ENCODE data around the gene ANO7. TPM values are rescaled to one million over a fixed set of nuclear protein-coding genes. Genes with fewer than 3 reads are reported as not detected.

Gene ANO7
- total RNA-seq: under 1 TPM; 0.53 to 0.91 TPM

GRCh38 chr2:241188361-241189092, at the start of gene ANO7:
Gene ANO7, plus strand, starts transcription at chr2:241188677. Its CDS starts 1,387 bp downstream, at chr2:241190064.
- H3K36me3 Mint-ChIP-seq (ENCODE audit: low read depth): no peaks in the 10 kb centered on the region
- H3K27ac Mint-ChIP-seq: no peak within 1 kb of the TSS
- no peaks in the 10 kb centered on the region for H3K4me1 Mint-ChIP-seq
- H3K9me3 Mint-ChIP-seq: no peaks in the 10 kb centered on the region
- ChIA-PET POLR2A (no interaction called here), CTCF (no interaction called here)
- no peak within 1 kb of the TSS for H3K4me3 Mint-ChIP-seq
- no peaks in the 10 kb centered on the region for H3K27me3 Mint-ChIP-seq
- no peak for DNase-seq

- peaks cover 25% of the 10 kb centered on the region for H3K36me3 Mint-ChIP-seq (ENCODE audit: low read depth)
- H3K27ac Mint-ChIP-seq: no peak overlapping the region
- H3K27me3 Mint-ChIP-seq: no peaks in the 10 kb centered on the region
- ChIA-PET POLR2A (interaction anchor here (1.0 to 1.3 kb wide), 2 partner anchors 9 to 16 kb away, joined by 3 to 4 read pairs; partner anchors contain the start of gene PASK), CTCF (no interaction called here)
- DNase-seq: no peak
- H3K4me1 Mint-ChIP-seq: no peaks in the 10 kb centered on the region
- H3K4me3 Mint-ChIP-seq: no peak overlapping the region
- H3K9me3 Mint-ChIP-seq: no peaks in the 10 kb centered on the region
Measured at GRCh38 chr2:241139531-241140444, 48.7 kb upstream of the ANO7 start.

- DNase-seq: no peak
- ChIA-PET CTCF (no interaction called here), POLR2A (no interaction called here)
- Mint-ChIP-seq H3K27ac (no peak overlapping the region), H3K4me1 (no peaks in the 10 kb centered on the region), H3K9me3 (no peaks in the 10 kb centered on the region), H3K36me3 (ENCODE audit: low read depth) (peaks cover 25% of the 10 kb centered on the region), H3K27me3 (no peaks in the 10 kb centered on the region), H3K4me3 (no peak overlapping the region)
Measured at GRCh38 chr2:241140445-241140840, 48.0 kb upstream of the ANO7 start.

- H3K27me3 Mint-ChIP-seq: no peaks in the 10 kb centered on the region
- peaks cover 18% of the 10 kb centered on the region for H3K36me3 Mint-ChIP-seq (ENCODE audit: low read depth)
- H3K4me3 Mint-ChIP-seq: no peak overlapping the region
- no peak overlapping the region for H3K27ac Mint-ChIP-seq
- ChIA-PET CTCF (no interaction called here), POLR2A (no interaction called here)
- H3K9me3 Mint-ChIP-seq: no peaks in the 10 kb centered on the region
- no peak for DNase-seq
- H3K4me1 Mint-ChIP-seq: no peaks in the 10 kb centered on the region
Measured at GRCh38 chr2:241141214-241141770, 47.2 kb upstream of the ANO7 start.

- no peak for DNase-seq
- ChIA-PET CTCF (no interaction called here), POLR2A (interaction anchor here (1.3 kb wide), 1 partner anchor 9 kb away, joined by 4 read pairs; the partner anchor contains the start of gene PPP1R7)
- H3K27ac Mint-ChIP-seq: no peak overlapping the region
- H3K9me3 Mint-ChIP-seq: no peaks in the 10 kb centered on the region
- H3K36me3 Mint-ChIP-seq (ENCODE audit: low read depth): peaks cover 17% of the 10 kb centered on the region
- H3K4me1 Mint-ChIP-seq: no peaks in the 10 kb centered on the region
- no peaks in the 10 kb centered on the region for H3K27me3 Mint-ChIP-seq
- H3K4me3 Mint-ChIP-seq: no peak overlapping the region
Measured at GRCh38 chr2:241142063-241142462, 46.4 kb upstream of the ANO7 start.

- Mint-ChIP-seq H3K27me3 (no peaks in the 10 kb centered on the region), H3K27ac (no peak overlapping the region), H3K9me3 (no peaks in the 10 kb centered on the region), H3K36me3 (ENCODE audit: low read depth) (peaks cover 17% of the 10 kb centered on the region), H3K4me3 (no peak overlapping the region), H3K4me1 (peaks cover 1% of the 10 kb centered on the region)
- ChIA-PET POLR2A (interaction anchor here (0.8 to 1.3 kb wide), 2 partner anchors 8 to 40 kb away, joined by 3 to 4 read pairs; partner anchors contain the start of genes MTERF4 and PPP1R7), CTCF (no interaction called here)
- no peak for DNase-seq
Measured at GRCh38 chr2:241142593-241142992, 45.9 kb upstream of the ANO7 start.

- ChIA-PET POLR2A (interaction anchor here (1.2 kb wide), 1 partner anchor 9 kb away, joined by 3 read pairs; no protein-coding TSS in a partner anchor), CTCF (no interaction called here)
- H3K4me1 Mint-ChIP-seq: peaks cover 22% of the 10 kb centered on the region
- no peak overlapping the region for H3K27ac Mint-ChIP-seq
- no peak for DNase-seq
- H3K36me3 Mint-ChIP-seq (ENCODE audit: low read depth): peaks cover 11% of the 10 kb centered on the region
- no peaks in the 10 kb centered on the region for H3K27me3 Mint-ChIP-seq
- no peak overlapping the region for H3K4me3 Mint-ChIP-seq
- no peaks in the 10 kb centered on the region for H3K9me3 Mint-ChIP-seq
Measured at GRCh38 chr2:241146286-241146685, 42.2 kb upstream of the ANO7 start.

- Mint-ChIP-seq H3K4me1 (peaks cover 33% of the 10 kb centered on the region), H3K4me3 (peak overlapping the region; percentile 92), H3K27me3 (no peaks in the 10 kb centered on the region), H3K9me3 (no peaks in the 10 kb centered on the region), H3K27ac (no peak overlapping the region), H3K36me3 (ENCODE audit: low read depth) (peaks cover 8% of the 10 kb centered on the region)
- ChIA-PET POLR2A (interaction anchor here (1.2 kb wide), 1 partner anchor 11 kb away, joined by 3 read pairs; no protein-coding TSS in a partner anchor), CTCF (interaction anchor here (1.2 kb wide), 1 partner anchor 69 kb away, joined by 4 read pairs; no protein-coding TSS in a partner anchor)
- DNase-seq: no peak
Measured at GRCh38 chr2:241147336-241147735, 41.1 kb upstream of the ANO7 start.

GRCh38 chr2:241148239-241148638, 40.2 kb upstream of the ANO7 start:
- Mint-ChIP-seq H3K4me3 (peak overlapping the region; percentile 92), H3K27ac (no peak overlapping the region), H3K27me3 (no peaks in the 10 kb centered on the region), H3K9me3 (no peaks in the 10 kb centered on the region), H3K36me3 (ENCODE audit: low read depth) (peaks cover 11% of the 10 kb centered on the region), H3K4me1 (peaks cover 39% of the 10 kb centered on the region)
- DNase-seq: no peak
- ChIA-PET POLR2A (interaction anchor here (1.5 to 4.0 kb wide), 2 partner anchors 47 to 539 kb away, joined by 3 to 41 read pairs; partner anchors contain the start of genes DTYMK and MTERF4), CTCF (interaction anchor here (1.2 to 2.7 kb wide), 3 partner anchors 70 to 539 kb away, joined by 3 to 6 read pairs (median 4); partner anchors contain the start of gene DTYMK)

- Mint-ChIP-seq H3K9me3 (no peaks in the 10 kb centered on the region), H3K27me3 (no peaks in the 10 kb centered on the region), H3K36me3 (ENCODE audit: low read depth) (peaks cover 16% of the 10 kb centered on the region), H3K4me3 (peak within 1 kb of the TSS; percentile 92), H3K4me1 (peaks cover 45% of the 10 kb centered on the region), H3K27ac (peak within 1 kb of the TSS; percentile 84)
- POLR2A ChIA-PET: interaction anchor here (0.5 to 4.0 kb wide), 18 partner anchors 10 to 589 kb away, joined by 3 to 41 read pairs (median 4); partner anchors contain the start of genes ATG4B, DTYMK, DUSP28 and MTERF4
- DNase-seq: peak; percentile 95
- CTCF ChIA-PET: interaction anchor here (0.6 to 2.7 kb wide), 8 partner anchors 40 to 538 kb away, joined by 3 to 6 read pairs (median 3); partner anchors contain the start of genes ATG4B and DTYMK
Measured at GRCh38 chr2:241148891-241149674, 39.4 kb upstream of the ANO7 start, which contains the start of gene PASK. Gene PASK, minus strand, starts transcription at chr2:241149472. Its CDS starts 6,440 bp downstream, at chr2:241143032.

GRCh38 chr2:241149675-241149924, 38.9 kb upstream of the ANO7 start:
- H3K4me3 Mint-ChIP-seq: peak overlapping the region; percentile 92
- peaks cover 45% of the 10 kb centered on the region for H3K4me1 Mint-ChIP-seq
- DNase-seq: no peak
- no peaks in the 10 kb centered on the region for H3K9me3 Mint-ChIP-seq
- peaks cover 16% of the 10 kb centered on the region for H3K36me3 Mint-ChIP-seq (ENCODE audit: low read depth)
- peak overlapping the region; percentile 84 for H3K27ac Mint-ChIP-seq
- H3K27me3 Mint-ChIP-seq: no peaks in the 10 kb centered on the region
- CTCF ChIA-PET: interaction anchor here (0.6 to 2.7 kb wide), 8 partner anchors 41 to 537 kb away, joined by 3 to 6 read pairs (median 3); partner anchors contain the start of genes ATG4B and DTYMK
- POLR2A ChIA-PET: interaction anchor here (0.5 to 4.0 kb wide), 18 partner anchors 10 to 589 kb away, joined by 3 to 41 read pairs (median 4); partner anchors contain the start of genes ATG4B, DTYMK, DUSP28 and MTERF4

Measured in activated CD4-positive, alpha-beta memory T cell treated with anti-CD3 and anti-CD28 coated beads, Interleukin-2, amount 10 ng/mL, durations not matched to agents 7 days and 5 days (primary cell).